ENCODE results near the gene GBP1. TPM values are rescaled to one million over a fixed set of nuclear protein-coding genes. Genes with fewer than 3 reads are reported as not detected.

GBP1 gene
- 11.0 and 19.7 TPM in 2 replicates for total RNA-seq

GRCh38 chr1:89065079-89065868 is at the start of gene GBP1:
Gene GBP1, minus strand, starts transcription at chr1:89065208. Its CDS starts 1,974 bp downstream, at chr1:89063234.

GRCh38 chr1:89022167-89022959 is 42.6 kb downstream of the GBP1 start, which contains the start of gene GBP3:
Gene GBP3, minus strand, starts transcription at chr1:89022866. Its CDS starts 2,145 bp downstream, at chr1:89020721.

Other genes with a start within 250 kb of the GBP1 start
- 41.0 and 46.2 TPM in 2 replicates for gene GTF2B, start 173.6 kb downstream of the GBP1 start, total RNA-seq
- 15.9 and 50.4 TPM in 2 replicates for gene KYAT3, start 72.6 kb downstream of the GBP1 start, total RNA-seq
- gene RBMXL1, start 72.6 kb downstream of the GBP1 start, total RNA-seq = 5.6 and 8.2 TPM in 2 replicates
- 18.9 and 32.5 TPM in 2 replicates for gene GBP3, start 42.3 kb downstream of the GBP1 start, total RNA-seq
- gene GBP2, start 60.9 kb upstream of the GBP1 start, total RNA-seq = 48.1 and 87.7 TPM in 2 replicates
- not detected in 2 replicates for gene GBP7, start 110.8 kb upstream of the GBP1 start, total RNA-seq
- 0.16 and 0.26 TPM in 2 replicates for gene GBP4, start 133.7 kb upstream of the GBP1 start, total RNA-seq
- gene GBP5, start 207.7 kb upstream of the GBP1 start, total RNA-seq = 0.16 TPM in 1 of 2 replicates, not detected in the other